ENCODE results near the gene C5orf52.
"Not testable (repeated sequence)": the region's sequence is repeated elsewhere in the genome, so short reads cannot be mapped to it uniquely, and the experiment has no call there.

C5orf52 gene

GRCh38 chr5:157727858-157728257 is 56.5 kb downstream of the C5orf52 start:
- not testable (repeated sequence) for DNase-seq

All from NCI-H1436 treated with DMSO at 0.1 percent for 48 hours (cell line).